Tibial nerve (tissue), 4 donors: ENCODE data around the gene CYTIP. TPM values are rescaled to one million over a fixed set of nuclear protein-coding genes. Genes with fewer than 3 reads are reported as not detected.

Experiments
- DNase-seq, 2 donors: peaks; one replicate each; pipeline ENCODE4 v3.0.0-alpha.2; 2019; ENCODE audit warnings: low spot score in 2 of 2
- H3K27ac ChIP-seq, 4 donors: fragments of 200-600 bp; sonication (generic) in 3 of 4; one replicate each; pipeline ENCODE4 v1.5.1; 2017 to 2019; ENCODE audit warnings: mild to moderate bottlenecking in 1 of 4
- H3K27me3 ChIP-seq, 2 donors: fragments of 200-600 bp; sonication (generic) in 1 of 2; one replicate each; pipeline versions ENCODE4 v1.5.1 to v1.6.0; 2017 to 2019
- H3K36me3 ChIP-seq, 3 donors: fragments of 200-600 bp; sonication (generic); one replicate each; pipeline ENCODE4 v1.5.1; 2018 to 2019
- H3K4me1 ChIP-seq, 4 donors: fragments of 200-600 bp; sonication (generic) in 3 of 4; one replicate each; pipeline ENCODE4 v1.5.1; 2017 to 2019
- H3K4me3 ChIP-seq, 4 donors: fragments of 200-600 bp; sonication (generic) in 3 of 4; one replicate each; pipeline ENCODE4 v1.5.1; 2017 to 2019; ENCODE audit warnings: mild to moderate bottlenecking in 1 of 4, moderate library complexity in 1 of 4
- H3K9me3 ChIP-seq, 4 donors: fragments of 200-600 bp; sonication (generic) in 3 of 4; one replicate each; pipeline ENCODE4 v1.5.1; 2017 to 2019
- CTCF ChIP-seq, 5 experiments: fragments of 200-600 bp in 3 of 5; fragments of 450-650 bp in 2 of 5; sonication (generic) in 3 of 5; IDR thresholded peaks; one replicate each; pipeline ENCODE4 v1.5.1; 2016 to 2019; ENCODE audit warnings: antibody characterized with exemption in 5 of 5, mild to moderate bottlenecking in 3 of 5, moderate library complexity in 2 of 5
- EP300 ChIP-seq, 2 donors: sonication (generic); formaldehyde crosslinking; IDR thresholded peaks; one replicate each; pipeline ENCODE4 v1.6.1; 2017; ENCODE audit warnings: antibody characterized with exemption in 2 of 2, mild to moderate bottlenecking in 1 of 2
- POLR2A ChIP-seq, 2 donors: fragments of 450-650 bp; IDR thresholded peaks; one replicate each; pipeline ENCODE4 v1.6.1; 2017; ENCODE audit warnings: antibody characterized with exemption in 2 of 2, mild to moderate bottlenecking in 2 of 2, moderate library complexity in 2 of 2
- WGBS, 2 donors: methylation state at CpG; one replicate each; pipeline ENCODE4 v1.1.5; 2018; 5-methylcytosine and 5-hydroxymethylcytosine counted together
- total RNA-seq, 4 donors: library from RNA; depleted of rRNA; stranded (reverse); fragments of >200 nt; gene quantifications; one replicate each; pipeline ENCODE4 v1.1.0, GENCODE V29; 2016

The CYTIP gene
- total RNA-seq, 4 donors from 2014 or later = 3.7 to 9.3 (median 8.1) TPM

- TF ChIP-seq EP300 (IDR thresholded peaks at IDR 0.05) (no peak), POLR2A (IDR thresholded peaks at IDR 0.05) (no peak), CTCF (IDR thresholded peaks at IDR 0.05) (no peak)
- H3K36me3 ChIP-seq = peaks cover 0 to 6% (median 3%) of the 10 kb centered on the region in 3 donors
- DNase-seq = no peak
- 73 to 78% methylated on average over 6 of the region's 6 CpGs for WGBS, 2 donors
- H3K27me3 ChIP-seq = no peaks in the 10 kb centered on the region
- no peak overlapping the region for H3K27ac ChIP-seq
- H3K9me3 ChIP-seq = peaks cover 0 to 12% (median 0%) of the 10 kb centered on the region in 4 donors
- no peaks in the 10 kb centered on the region for H3K4me1 ChIP-seq
- no peak overlapping the region for H3K4me3 ChIP-seq
Observed at GRCh38 chr2:157427003-157427921, 16.6 kb downstream of the CYTIP start.

GRCh38 chr2:157426477-157426994, 17.4 kb downstream of the CYTIP start:
- 78 to 92% methylated on average over 4 of the region's 4 CpGs for WGBS, 2 donors
- peaks cover 0 to 12% (median 0%) of the 10 kb centered on the region in 4 donors for H3K9me3 ChIP-seq
- H3K27me3 ChIP-seq = no peaks in the 10 kb centered on the region
- no peak for DNase-seq
- no peak overlapping the region for H3K4me3 ChIP-seq
- H3K27ac ChIP-seq = no peak overlapping the region
- no peak for TF ChIP-seq CTCF (IDR thresholded peaks at IDR 0.05)
- TF ChIP-seq POLR2A (IDR thresholded peaks at IDR 0.05) = no peak
- no peak for TF ChIP-seq EP300 (IDR thresholded peaks at IDR 0.05)
- peaks cover 0 to 6% (median 3%) of the 10 kb centered on the region in 3 donors for H3K36me3 ChIP-seq
- H3K4me1 ChIP-seq = no peaks in the 10 kb centered on the region

DNA sequence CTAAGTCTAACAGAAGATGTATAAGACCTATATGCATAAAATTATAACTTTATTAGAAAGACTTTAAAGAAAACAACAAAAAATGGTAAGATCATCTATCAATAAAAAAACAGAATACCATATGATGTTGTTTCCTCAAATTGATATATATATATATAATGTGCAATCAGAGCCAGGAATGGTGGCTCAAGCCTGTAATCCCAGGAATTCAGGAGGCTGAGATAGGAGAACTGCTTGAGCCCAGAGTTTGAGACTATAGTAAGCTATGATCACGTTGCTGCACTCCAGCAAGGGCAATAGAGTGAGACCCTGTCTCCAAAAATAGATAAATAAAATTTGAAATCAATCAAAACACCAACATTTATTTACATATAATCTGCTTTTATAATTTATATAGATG, 19.5 kb downstream of the CYTIP start:
- Histone ChIP-seq H3K36me3 (peaks cover 0 to 6% (median 3%) of the 10 kb centered on the region in 3 donors), H3K27ac (no peak overlapping the region), H3K9me3 (peaks cover 0 to 12% (median 0%) of the 10 kb centered on the region in 4 donors), H3K4me1 (no peaks in the 10 kb centered on the region), H3K4me3 (no peak overlapping the region), H3K27me3 (no peaks in the 10 kb centered on the region)
- WGBS, 2 donors = 71 to 78% methylated on average over 1 of the region's 1 CpG
- no peak for DNase-seq
- TF ChIP-seq CTCF (IDR thresholded peaks at IDR 0.05) = no peak
- no peak for TF ChIP-seq EP300 (IDR thresholded peaks at IDR 0.05)
- no peak for TF ChIP-seq POLR2A (IDR thresholded peaks at IDR 0.05)

GRCh38 chr2:157421964-157422363, 21.9 kb downstream of the CYTIP start:
- TF ChIP-seq CTCF (IDR thresholded peaks at IDR 0.05) = no peak
- no peak for TF ChIP-seq EP300 (IDR thresholded peaks at IDR 0.05)
- TF ChIP-seq POLR2A (IDR thresholded peaks at IDR 0.05) = no peak
- Histone ChIP-seq H3K9me3 (peaks cover 0 to 12% (median 0%) of the 10 kb centered on the region in 4 donors), H3K36me3 (peaks cover 0 to 5% (median 3%) of the 10 kb centered on the region in 3 donors), H3K27me3 (no peaks in the 10 kb centered on the region), H3K27ac (no peak overlapping the region), H3K4me1 (peaks cover 0 to 9% (median 2%) of the 10 kb centered on the region in 4 donors), H3K4me3 (no peak overlapping the region)
- WGBS, 2 donors = 89 to 92% methylated on average over 3 of the region's 3 CpGs
- DNase-seq = no peak
